ENCODE data around the gene TUT4.

Gene TUT4

GRCh38 chr1:52413410-52413989 lies 139.4 kb downstream of the TUT4 start:
- no peak for DNase-seq (ENCODE audit: low read depth, low spot score)

GRCh38 chr1:52404975-52405338 lies 147.9 kb downstream of the TUT4 start:
- no peak for DNase-seq (ENCODE audit: low read depth, low spot score)

GRCh38 chr1:52404116-52404974 lies 148.5 kb downstream of the TUT4 start, which contains the start of the genes ORC1 and PRPF38A:
ORC1 (minus strand) TSS chr1:52404423; CDS start chr1:52402223, 2,200 bp downstream.
PRPF38A (plus strand) TSS chr1:52404602; CDS start chr1:52404750, 148 bp downstream.
- DNase-seq (ENCODE audit: low read depth, low spot score), result peak; percentile 98

- DNase-seq (ENCODE audit: low read depth, low spot score), result peak; percentile 79
Observed at GRCh38 chr1:52403566-52404115, 149.3 kb downstream of the TUT4 start.

GRCh38 chr1:52402860-52403240 lies 150.0 kb downstream of the TUT4 start:
- no peak for DNase-seq (ENCODE audit: low read depth, low spot score)

GRCh38 chr1:52400131-52400530 lies 152.8 kb downstream of the TUT4 start:
- no peak for DNase-seq (ENCODE audit: low read depth, low spot score)

GRCh38 chr1:52399629-52400028 lies 153.3 kb downstream of the TUT4 start:
- no peak for DNase-seq (ENCODE audit: low read depth, low spot score)

- no peak for DNase-seq (ENCODE audit: low read depth, low spot score)
Observed at GRCh38 chr1:52393174-52393573, 159.7 kb downstream of the TUT4 start.

GRCh38 chr1:52386458-52386857 lies 166.4 kb downstream of the TUT4 start:
- DNase-seq (ENCODE audit: low read depth, low spot score), result peak; percentile 28

- DNase-seq (ENCODE audit: low read depth, low spot score), result no peak
Observed at GRCh38 chr1:52385376-52385775, 167.5 kb downstream of the TUT4 start.

Measured in ELF-1 (cell line).